ENCODE data around the gene KLRK1. TPM values are rescaled to one million over a fixed set of nuclear protein-coding genes. Genes with fewer than 3 reads are reported as not detected.
A peak's percentile ranks its signal among the peaks of the same experiment; 100 is the strongest.
"Not testable (repeated sequence)": the region's sequence is repeated elsewhere in the genome, so short reads cannot be mapped to it uniquely, and the experiment has no call there.

KLRK1 gene
- polyA plus RNA-seq, 4 donors = 3.3 to 5.9 (median 3.4) TPM; not detected in 1

DNA sequence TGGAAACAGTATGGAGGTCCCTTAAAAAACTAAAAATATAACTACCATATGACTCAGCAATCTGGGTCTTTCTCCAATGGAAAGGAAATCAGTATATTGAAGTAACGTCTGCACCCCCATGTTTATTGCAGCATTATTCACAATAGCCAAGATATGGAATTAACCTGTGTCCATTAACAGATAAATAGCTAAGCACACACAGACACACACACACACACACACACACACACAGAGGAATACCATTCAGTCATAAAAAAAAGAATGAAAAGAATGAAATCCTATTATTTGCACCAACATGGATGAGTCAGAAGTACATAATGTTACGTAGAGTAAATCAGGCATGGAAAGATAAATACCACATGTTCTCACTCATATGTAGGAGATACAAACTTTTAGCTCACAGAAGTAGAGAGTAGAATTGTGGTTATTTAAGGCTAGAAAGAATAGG is 4.7 kb downstream of the KLRK1 start:
- 29 to 42% (median 41%) methylated on average over 2 of the region's 2 CpGs for WGBS, 3 donors
- Histone ChIP-seq H3K9me3 (ENCODE audit: control insufficient read depth in 2 of 2, insufficient read depth in 1 of 2, low read depth in 1 of 2, low read length in 1 of 2) (no peaks in the 10 kb centered on the region), H3K4me3 (ENCODE audit: low read depth in 1 of 3, low read length in 3 of 3) (peak overlapping the region in 1 of 3 donors; percentile 15), H3K27ac (ENCODE audit: low read depth in 1 of 3, low read length in 2 of 3) (no peak overlapping the region), H3K36me3 (ENCODE audit: control insufficient read depth in 3 of 3, insufficient read depth in 2 of 3, low read depth in 1 of 3, low read length in 3 of 3) (peaks cover 0 to 8% (median 0%) of the 10 kb centered on the region in 3 donors), H3K4me1 (ENCODE audit: control insufficient read depth in 3 of 3, insufficient read depth in 2 of 3, low read depth in 1 of 3, low read length in 2 of 3) (no peaks in the 10 kb centered on the region), H3K27me3 (ENCODE audit: control insufficient read depth in 3 of 3, insufficient read depth in 3 of 3, low read length in 3 of 3) (no peaks in the 10 kb centered on the region)
- FAIRE-seq = no peak
- peak; percentile 20 to 51 for DNase-seq

DNA sequence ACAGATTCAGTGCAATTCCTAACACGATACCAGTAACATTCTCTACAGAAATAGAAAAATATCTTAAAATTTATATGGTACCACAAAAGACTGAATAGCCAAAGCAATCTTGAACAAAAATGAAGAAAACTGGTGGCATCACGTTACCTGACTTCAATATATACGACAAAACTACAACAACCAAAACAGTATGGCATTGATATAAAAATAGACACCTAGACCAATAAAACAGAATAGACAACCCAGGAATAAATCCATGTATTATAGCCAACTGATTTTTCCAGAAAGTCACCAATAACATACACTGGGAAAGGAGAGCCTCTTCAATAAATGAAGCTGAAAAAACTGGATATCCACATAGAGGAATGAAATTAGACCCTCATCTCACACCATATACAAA is 5.7 kb downstream of the KLRK1 start:
- WGBS, 3 donors = 80 to 89% (median 86%) methylated on average over 3 of the region's 3 CpGs

DNA sequence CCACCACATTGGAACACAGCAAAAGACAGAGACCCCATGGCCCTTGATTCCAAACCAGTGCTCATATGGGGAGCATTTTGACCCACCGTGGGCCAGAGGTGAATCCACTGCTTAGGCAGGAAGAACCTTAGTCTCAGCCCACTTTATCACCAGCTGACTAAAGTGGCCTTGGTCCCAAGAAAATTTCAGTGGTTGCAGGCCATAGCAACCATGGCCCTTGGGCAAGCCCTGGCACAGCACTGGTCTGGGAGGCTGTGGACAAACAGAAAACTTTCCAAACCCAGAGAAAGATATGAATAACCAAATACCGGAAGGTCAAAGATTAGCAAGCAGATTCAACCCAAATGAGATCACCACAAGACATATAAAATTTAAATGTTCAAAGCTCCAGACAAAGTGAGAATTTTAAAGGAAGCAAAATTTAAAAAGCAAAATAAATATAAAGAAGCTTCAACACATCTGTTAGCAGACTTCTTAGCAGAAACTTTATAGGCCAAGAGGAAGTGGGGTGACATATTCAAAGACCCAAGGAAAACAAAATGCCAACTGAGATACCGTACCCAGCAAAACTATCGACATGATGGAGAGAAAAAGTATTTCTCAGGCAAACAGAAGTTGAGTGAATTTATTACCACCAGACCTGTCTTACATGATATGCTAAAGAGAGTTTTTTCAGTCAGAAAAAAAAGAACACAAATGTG is 7.8 kb downstream of the KLRK1 start:
- Histone ChIP-seq H3K36me3 (ENCODE audit: control insufficient read depth in 3 of 3, insufficient read depth in 2 of 3, low read depth in 1 of 3, low read length in 3 of 3) (peaks cover 0 to 10% (median 0%) of the 10 kb centered on the region in 3 donors), H3K27me3 (ENCODE audit: control insufficient read depth in 3 of 3, insufficient read depth in 3 of 3, low read length in 3 of 3) (no peaks in the 10 kb centered on the region), H3K4me1 (ENCODE audit: control insufficient read depth in 3 of 3, insufficient read depth in 2 of 3, low read depth in 1 of 3, low read length in 2 of 3) (no peaks in the 10 kb centered on the region), H3K27ac (ENCODE audit: low read depth in 1 of 3, low read length in 2 of 3) (peak overlapping the region in 2 of 3 donors; percentile 1 to 20), H3K4me3 (ENCODE audit: low read depth in 1 of 3, low read length in 3 of 3) (peak overlapping the region in 1 of 3 donors; percentile 32), H3K9me3 (ENCODE audit: control insufficient read depth in 2 of 2, insufficient read depth in 1 of 2, low read depth in 1 of 2, low read length in 1 of 2) (no peaks in the 10 kb centered on the region)
- 78 to 91% (median 86%) methylated on average over 4 of the region's 4 CpGs for WGBS, 3 donors
- FAIRE-seq (no peak), DNase-seq (no peak)

More for the DNA sequence above, 5.7 kb downstream of the KLRK1 start:
- DNase-seq = no peak
- Histone ChIP-seq H3K36me3 (ENCODE audit: control insufficient read depth in 3 of 3, insufficient read depth in 2 of 3, low read depth in 1 of 3, low read length in 3 of 3) (peaks cover 0 to 8% (median 0%) of the 10 kb centered on the region in 3 donors), H3K27me3 (ENCODE audit: control insufficient read depth in 3 of 3, insufficient read depth in 3 of 3, low read length in 3 of 3) (no peaks in the 10 kb centered on the region), H3K4me3 (ENCODE audit: low read depth in 1 of 3, low read length in 3 of 3) (no peak overlapping the region), H3K4me1 (ENCODE audit: control insufficient read depth in 3 of 3, insufficient read depth in 2 of 3, low read depth in 1 of 3, low read length in 2 of 3) (no peaks in the 10 kb centered on the region), H3K9me3 (ENCODE audit: control insufficient read depth in 2 of 2, insufficient read depth in 1 of 2, low read depth in 1 of 2, low read length in 1 of 2) (no peaks in the 10 kb centered on the region), H3K27ac (ENCODE audit: low read depth in 1 of 3, low read length in 2 of 3) (no peak overlapping the region)
- FAIRE-seq = no peak

DNA sequence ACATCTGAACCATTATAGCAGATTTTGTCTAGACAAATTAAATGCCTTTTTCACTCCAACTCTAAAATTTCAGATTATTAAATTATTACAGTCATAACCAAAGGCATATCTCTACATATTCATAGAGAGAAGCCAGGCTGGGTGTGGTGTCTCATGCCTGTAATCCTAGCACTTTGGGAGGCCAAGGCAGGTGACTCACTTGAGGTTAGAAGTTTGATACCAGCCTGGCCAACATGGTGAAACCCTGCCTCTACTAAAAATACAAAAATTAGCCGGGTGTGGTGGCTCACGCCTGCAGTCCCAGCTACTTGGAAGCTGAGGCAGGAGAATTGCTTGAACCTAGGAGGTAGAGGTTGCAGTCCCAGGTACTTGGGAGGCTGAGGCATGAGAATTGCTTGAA is 11.1 kb downstream of the KLRK1 start:
- 82 to 90% (median 87%) methylated on average over 2 of the region's 2 CpGs for WGBS, 3 donors
- not testable (repeated sequence) for DNase-seq; H3K27me3 ChIP-seq (ENCODE audit: control insufficient read depth in 3 of 3, insufficient read depth in 3 of 3, low read length in 3 of 3); FAIRE-seq; H3K27ac ChIP-seq (ENCODE audit: low read depth in 1 of 3, low read length in 2 of 3); H3K4me1 ChIP-seq (ENCODE audit: control insufficient read depth in 3 of 3, insufficient read depth in 2 of 3, low read depth in 1 of 3, low read length in 2 of 3); H3K4me3 ChIP-seq (ENCODE audit: low read depth in 1 of 3, low read length in 3 of 3); H3K9me3 ChIP-seq (ENCODE audit: control insufficient read depth in 2 of 2, insufficient read depth in 1 of 2, low read depth in 1 of 2, low read length in 1 of 2)
- H3K36me3 ChIP-seq (ENCODE audit: control insufficient read depth in 3 of 3, insufficient read depth in 2 of 3, low read depth in 1 of 3, low read length in 3 of 3) = peaks cover 0 to 18% (median 0%) of the 10 kb centered on the region in 3 donors

DNA sequence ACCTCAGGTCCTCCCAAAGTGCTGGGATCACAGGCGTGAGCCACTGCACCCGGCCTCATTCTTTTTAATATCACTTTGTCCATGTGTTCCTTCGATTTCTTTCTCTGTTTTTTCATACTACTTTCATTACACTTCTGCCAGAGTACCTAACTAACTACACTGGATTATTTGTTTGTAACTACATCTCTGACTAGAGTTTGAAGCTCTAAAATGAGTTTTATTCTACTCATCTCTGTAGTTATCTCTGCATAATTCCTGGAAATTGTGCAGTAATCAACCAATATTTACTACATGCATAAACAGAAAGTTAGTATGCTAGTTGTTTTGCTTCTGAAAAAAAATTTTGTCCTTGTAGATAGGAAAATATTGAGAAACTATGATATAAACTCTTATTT is 15.2 kb downstream of the KLRK1 start:
- DNase-seq (no peak), FAIRE-seq (no peak)

DNA sequence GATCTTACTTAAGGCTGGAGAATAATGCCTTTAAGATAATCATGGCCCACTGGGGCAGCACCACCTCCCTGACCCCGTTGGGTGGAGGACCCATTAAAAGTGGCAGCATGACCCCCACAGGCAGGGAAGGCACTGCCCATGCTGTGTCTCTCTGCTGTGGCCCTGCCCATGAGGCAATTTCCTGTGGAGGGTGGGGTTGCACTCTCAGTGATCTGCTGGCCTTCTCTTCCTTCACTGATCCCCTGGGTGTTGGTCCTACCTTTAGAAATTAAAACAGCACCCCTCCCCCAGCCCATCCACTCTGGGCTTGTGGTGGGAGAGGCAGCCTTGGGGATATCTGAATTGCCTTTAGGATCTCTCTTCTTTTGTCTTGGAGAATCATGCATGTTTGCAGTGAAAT is 17.3 kb downstream of the KLRK1 start:
- H3K4me1 ChIP-seq (ENCODE audit: control insufficient read depth in 3 of 3, insufficient read depth in 2 of 3, low read depth in 1 of 3, low read length in 2 of 3) = no peaks in the 10 kb centered on the region
- H3K9me3 ChIP-seq (ENCODE audit: control insufficient read depth in 2 of 2, insufficient read depth in 1 of 2, low read depth in 1 of 2, low read length in 1 of 2) = no peaks in the 10 kb centered on the region
- DNase-seq (peak; percentile 11 to 33), FAIRE-seq (no peak)
- H3K4me3 ChIP-seq (ENCODE audit: low read depth in 1 of 3, low read length in 3 of 3) = no peak overlapping the region
- H3K36me3 ChIP-seq (ENCODE audit: control insufficient read depth in 3 of 3, insufficient read depth in 2 of 3, low read depth in 1 of 3, low read length in 3 of 3) = peaks cover 0 to 10% (median under 1%) of the 10 kb centered on the region in 3 donors
- H3K27me3 ChIP-seq (ENCODE audit: control insufficient read depth in 3 of 3, insufficient read depth in 3 of 3, low read length in 3 of 3) = no peaks in the 10 kb centered on the region
- H3K27ac ChIP-seq (ENCODE audit: low read depth in 1 of 3, low read length in 2 of 3) = no peak overlapping the region
- WGBS, 3 donors = 32 to 43% (median 40%) methylated on average over 1 of the region's 1 CpG

More for the DNA sequence above, 15.2 kb downstream of the KLRK1 start:
- Histone ChIP-seq H3K36me3 (ENCODE audit: control insufficient read depth in 3 of 3, insufficient read depth in 2 of 3, low read depth in 1 of 3, low read length in 3 of 3) (peaks cover 0 to 10% (median 0%) of the 10 kb centered on the region in 3 donors), H3K4me3 (ENCODE audit: low read depth in 1 of 3, low read length in 3 of 3) (no peak overlapping the region), H3K27ac (ENCODE audit: low read depth in 1 of 3, low read length in 2 of 3) (no peak overlapping the region), H3K9me3 (ENCODE audit: control insufficient read depth in 2 of 2, insufficient read depth in 1 of 2, low read depth in 1 of 2, low read length in 1 of 2) (no peaks in the 10 kb centered on the region), H3K27me3 (ENCODE audit: control insufficient read depth in 3 of 3, insufficient read depth in 3 of 3, low read length in 3 of 3) (no peaks in the 10 kb centered on the region), H3K4me1 (ENCODE audit: control insufficient read depth in 3 of 3, insufficient read depth in 2 of 3, low read depth in 1 of 3, low read length in 2 of 3) (no peaks in the 10 kb centered on the region)
- WGBS, 3 donors = 71 to 91% (median 87%) methylated on average over 3 of the region's 3 CpGs

DNA sequence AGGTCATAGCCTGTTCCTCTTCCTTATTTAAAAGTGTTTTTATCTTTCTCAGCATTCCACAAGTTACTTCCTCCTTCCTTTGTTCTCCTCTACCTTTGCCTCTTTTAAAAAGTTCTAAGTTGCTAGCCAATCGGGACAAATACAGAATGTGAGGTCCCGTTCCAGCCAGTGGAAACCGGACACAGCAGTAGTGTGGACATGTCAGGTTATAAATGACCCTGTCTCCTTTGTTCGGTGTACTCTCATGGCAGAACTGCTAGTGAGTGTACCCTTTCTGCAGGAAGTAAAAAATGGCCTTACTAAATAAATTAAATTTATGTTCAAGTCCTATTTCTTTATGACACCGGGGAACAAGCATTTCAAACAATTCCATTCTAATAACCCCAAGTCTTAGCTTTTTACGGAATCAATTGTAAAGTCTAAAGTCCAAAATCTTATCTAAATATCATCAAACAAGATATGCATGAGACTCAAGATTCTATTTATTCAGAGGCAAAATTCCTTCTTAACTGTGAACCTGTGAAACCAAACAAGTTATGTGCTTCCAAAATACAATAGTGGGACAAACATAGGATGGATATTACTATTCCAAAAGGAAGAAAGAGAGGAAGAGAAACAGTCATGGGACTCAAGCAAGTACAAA is 17.8 kb downstream of the KLRK1 start:
- not testable (repeated sequence) for H3K36me3 ChIP-seq (ENCODE audit: control insufficient read depth in 3 of 3, insufficient read depth in 2 of 3, low read depth in 1 of 3, low read length in 3 of 3); H3K4me3 ChIP-seq (ENCODE audit: low read depth in 1 of 3, low read length in 3 of 3); H3K27me3 ChIP-seq (ENCODE audit: control insufficient read depth in 3 of 3, insufficient read depth in 3 of 3, low read length in 3 of 3); H3K4me1 ChIP-seq (ENCODE audit: control insufficient read depth in 3 of 3, insufficient read depth in 2 of 3, low read depth in 1 of 3, low read length in 2 of 3); H3K9me3 ChIP-seq (ENCODE audit: control insufficient read depth in 2 of 2, insufficient read depth in 1 of 2, low read depth in 1 of 2, low read length in 1 of 2); FAIRE-seq; H3K27ac ChIP-seq (ENCODE audit: low read depth in 1 of 3, low read length in 2 of 3)
- whole genome bisulfite sequencing, 3 donors = 49 to 63% (median 61%) methylated on average over 6 of the region's 6 CpGs
- DNase-seq = peak in 1 of 2 donors; percentile 21

DNA sequence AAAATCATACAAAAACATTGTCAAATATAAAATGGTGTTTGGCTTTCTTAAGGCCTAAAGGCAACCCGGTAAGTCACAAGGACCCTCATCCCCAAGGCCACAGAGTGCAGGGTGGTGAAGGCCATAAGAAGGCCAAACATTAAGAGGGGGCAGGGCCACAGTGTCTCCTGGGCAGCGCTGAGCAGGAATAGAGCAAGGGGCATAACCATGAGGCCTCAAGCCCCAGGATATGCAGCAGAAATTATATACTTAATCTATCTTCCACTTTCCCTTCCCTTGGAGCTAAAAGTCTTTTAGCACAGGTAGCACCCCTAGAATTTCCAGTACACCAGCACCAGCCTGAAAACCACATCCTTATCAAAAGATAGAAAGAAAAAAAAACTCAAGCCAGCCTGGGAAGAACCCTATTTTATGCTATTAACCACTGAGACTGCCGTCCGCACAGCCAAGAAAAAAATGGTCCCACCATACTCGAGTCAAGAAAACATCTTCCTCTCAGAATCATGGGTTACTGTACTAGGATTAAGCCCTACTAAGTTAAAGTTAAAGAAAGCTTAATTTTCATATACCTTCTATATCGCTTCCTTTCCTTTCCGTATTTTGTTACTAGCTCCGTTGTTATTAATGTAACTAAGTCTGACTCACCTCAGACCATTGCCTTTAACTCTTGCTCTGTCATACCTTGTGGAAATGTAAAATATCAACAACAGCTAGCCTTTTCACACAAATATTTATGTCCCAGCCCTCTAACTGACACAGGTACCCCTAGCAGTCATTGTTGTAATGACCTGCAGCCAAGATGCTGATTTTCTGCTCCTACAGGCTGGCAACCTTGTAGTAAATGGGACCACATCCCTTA is 20.1 kb downstream of the KLRK1 start:
- no peaks in the 10 kb centered on the region for H3K27me3 ChIP-seq (ENCODE audit: control insufficient read depth in 3 of 3, insufficient read depth in 3 of 3, low read length in 3 of 3)
- H3K9me3 ChIP-seq (ENCODE audit: control insufficient read depth in 2 of 2, insufficient read depth in 1 of 2, low read depth in 1 of 2, low read length in 1 of 2) = no peaks in the 10 kb centered on the region
- H3K4me3 ChIP-seq (ENCODE audit: low read depth in 1 of 3, low read length in 3 of 3) = no peak overlapping the region
- H3K36me3 ChIP-seq (ENCODE audit: control insufficient read depth in 3 of 3, insufficient read depth in 2 of 3, low read depth in 1 of 3, low read length in 3 of 3) = peaks cover 0 to 10% (median 1%) of the 10 kb centered on the region in 3 donors
- FAIRE-seq (no peak), DNase-seq (no peak)
- H3K27ac ChIP-seq (ENCODE audit: low read depth in 1 of 3, low read length in 2 of 3) = peak overlapping the region in 1 of 3 donors; percentile 8
- peaks cover 0 to 19% (median 2%) of the 10 kb centered on the region in 3 donors for H3K4me1 ChIP-seq (ENCODE audit: control insufficient read depth in 3 of 3, insufficient read depth in 2 of 3, low read depth in 1 of 3, low read length in 2 of 3)
- 82 to 92% (median 91%) methylated on average over 8 of the region's 8 CpGs for WGBS, 3 donors

All from small intestine (tissue), 7 donors.